Activated CD4-positive, alpha-beta T cell treated with anti-CD3 and anti-CD28 coated beads for 24 hours (primary cell): ENCODE data around the gene ERH.
A peak's percentile ranks its signal among the peaks of the same experiment; 100 is the strongest.
"Not testable (repeated sequence)": the region's sequence is repeated elsewhere in the genome, so short reads cannot be mapped to it uniquely, and the experiment has no call there.

Experiments
- DNase-seq, 2 donors: peaks; one replicate each; pipeline ENCODE4 v3.0.0-alpha.2; 2020; ENCODE audit warnings: low read depth in 2 of 2

Gene ERH

DNA sequence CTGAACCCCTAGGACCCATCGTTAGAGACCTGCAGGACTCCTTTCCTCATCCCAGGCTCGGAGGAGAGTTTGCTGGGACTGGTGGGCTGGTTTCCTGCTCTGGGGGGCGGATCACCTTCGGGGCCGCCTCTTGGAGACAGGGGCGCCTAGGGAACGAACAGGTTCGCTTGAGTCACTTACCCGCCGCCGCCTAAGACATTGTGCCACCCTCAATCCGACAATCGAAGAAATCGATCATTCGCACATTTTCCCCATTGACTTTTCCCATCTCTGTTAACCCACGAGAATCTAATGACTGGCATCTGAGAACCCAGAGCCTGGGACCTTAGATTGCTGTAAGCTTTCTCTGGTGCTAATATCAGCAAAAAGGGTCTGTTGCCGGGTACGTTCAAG, 715 bp upstream of the ERH start:
- DNase-seq = no peak

DNA sequence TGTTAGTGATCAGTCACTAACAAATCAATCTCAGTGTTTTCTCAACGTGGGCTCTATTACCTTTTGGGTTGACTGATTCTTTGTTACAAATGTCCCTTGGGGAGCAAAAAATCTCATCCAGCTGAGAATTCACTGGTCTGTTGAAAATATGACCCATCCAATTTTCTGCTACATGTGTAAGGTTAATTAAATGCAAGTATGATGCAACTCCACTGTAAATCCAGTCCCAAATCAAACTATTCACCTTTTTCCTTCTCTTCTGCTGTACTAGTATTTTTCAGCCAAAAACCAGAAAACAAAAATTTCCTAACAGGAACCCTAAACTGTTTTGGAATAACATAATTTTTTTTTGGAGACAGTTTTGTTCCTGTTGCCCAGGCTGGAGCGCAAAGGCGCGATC, 2.2 kb downstream of the ERH start:
- no peak for DNase-seq

DNA sequence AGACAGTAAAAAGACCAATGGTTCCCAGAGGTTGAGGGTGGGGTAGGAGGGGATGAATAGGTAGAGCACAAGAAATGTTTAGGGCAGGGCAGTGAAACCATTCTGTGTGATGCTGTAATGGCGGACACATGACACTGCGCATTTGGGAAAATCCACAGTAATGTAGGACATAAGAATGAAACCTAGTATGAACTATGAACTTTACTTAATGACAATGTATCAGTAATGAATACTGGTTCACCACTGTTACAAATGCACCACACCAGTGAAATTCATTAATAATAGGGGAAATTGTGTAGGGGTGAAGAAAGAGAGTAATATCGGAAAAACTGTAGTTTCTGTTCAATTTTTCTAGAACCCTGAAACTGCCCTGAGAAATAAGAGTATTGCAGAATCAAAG, 5.6 kb downstream of the ERH start:
- DNase-seq = no peak

DNA sequence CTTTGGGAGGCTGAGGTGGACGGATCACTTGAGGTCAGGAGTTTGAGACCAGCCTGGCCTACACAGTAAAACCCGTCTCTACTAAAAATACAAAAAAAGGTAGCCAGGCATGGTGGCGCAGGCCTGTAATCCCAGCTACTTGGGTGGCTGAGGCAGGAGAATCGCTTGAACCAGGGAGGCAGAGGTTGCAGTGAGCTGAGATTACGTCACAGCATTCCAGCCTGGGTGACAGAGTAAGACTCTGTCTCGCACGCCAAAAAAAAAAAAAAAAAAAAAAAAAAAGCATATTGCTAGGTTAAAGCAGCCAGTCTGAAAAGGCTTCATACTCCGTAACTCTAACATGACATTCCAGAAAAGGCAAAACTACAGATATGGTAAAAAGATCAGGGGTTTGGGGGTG, 6.7 kb downstream of the ERH start:
- DNase-seq = not testable (repeated sequence)

DNA sequence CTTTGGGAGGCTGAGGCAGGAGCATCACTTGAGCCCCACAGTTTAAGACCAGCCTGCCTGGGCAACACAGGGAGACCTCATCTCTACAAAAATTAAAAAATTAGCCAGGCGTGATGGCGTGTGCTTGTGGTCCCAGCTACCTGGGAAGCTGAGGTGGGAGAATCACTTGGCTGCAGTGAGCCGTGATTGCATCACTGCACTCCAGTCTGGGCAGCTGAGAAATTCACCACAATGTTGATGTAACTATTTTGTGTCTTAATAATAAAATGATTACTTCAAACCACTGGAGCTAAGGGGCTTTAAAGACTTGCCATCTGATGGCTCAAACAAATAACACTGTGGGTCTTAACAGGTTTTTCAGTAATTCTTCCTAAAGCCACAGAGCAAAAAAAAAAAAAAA, 10.8 kb downstream of the ERH start:
- no peak for DNase-seq

DNA sequence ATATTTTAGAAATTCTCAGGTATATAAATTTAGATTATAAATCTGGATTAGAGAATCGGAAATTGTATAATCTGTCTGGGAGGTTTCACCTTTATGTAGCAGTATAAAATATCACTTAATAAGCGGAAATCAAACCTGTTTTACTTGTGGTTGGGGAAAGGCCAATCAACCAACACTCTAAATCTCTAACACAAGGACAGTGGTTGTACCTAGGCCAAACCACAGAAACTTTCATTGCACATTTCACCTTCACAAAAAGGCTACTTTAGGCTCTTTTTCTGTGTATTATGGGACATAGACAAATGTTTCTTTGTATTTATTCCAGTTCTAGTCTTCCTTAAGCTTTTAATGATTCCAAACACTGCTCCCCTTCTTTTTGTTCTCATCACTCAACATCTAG, 19.8 kb downstream of the ERH start:
- no peak for DNase-seq

DNA sequence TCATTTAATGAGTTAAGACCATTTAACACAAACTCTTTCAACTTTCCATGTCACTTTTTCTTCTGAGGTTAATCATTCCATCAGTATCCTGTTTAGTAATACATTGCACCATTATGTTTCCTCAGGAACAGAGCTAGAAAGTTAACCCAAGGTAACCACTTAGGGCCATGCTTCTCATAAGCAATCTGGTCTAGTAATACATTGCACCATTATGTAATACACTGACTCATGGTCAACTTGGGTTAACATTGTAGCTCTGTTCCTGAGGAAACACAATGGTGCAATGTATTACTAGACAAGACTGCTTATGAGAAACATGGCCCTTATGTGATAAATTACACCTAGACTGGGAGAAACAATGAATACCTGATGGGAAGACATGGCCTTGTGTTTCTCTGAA, 21.7 kb downstream of the ERH start:
- no peak for DNase-seq

DNA sequence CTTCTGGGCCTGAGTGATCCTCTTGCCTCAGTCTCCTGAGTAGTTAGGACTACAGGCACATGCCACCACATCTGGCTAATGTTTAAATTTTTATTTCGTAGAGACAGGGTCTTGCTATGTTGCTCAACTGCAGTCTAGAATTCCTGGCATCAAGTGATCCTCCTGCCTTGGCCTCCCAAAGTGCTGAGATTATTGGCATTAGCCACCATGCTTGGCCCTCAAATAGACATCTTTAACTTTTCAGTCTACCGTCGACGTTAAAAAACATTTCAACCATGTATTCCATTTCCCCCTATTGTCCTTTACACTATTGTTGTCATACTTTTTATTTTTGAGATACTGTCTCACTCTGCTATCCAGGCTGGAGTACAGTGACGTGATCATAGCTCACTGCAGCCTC, 22.4 kb downstream of the ERH start:
- no peak for DNase-seq

DNA sequence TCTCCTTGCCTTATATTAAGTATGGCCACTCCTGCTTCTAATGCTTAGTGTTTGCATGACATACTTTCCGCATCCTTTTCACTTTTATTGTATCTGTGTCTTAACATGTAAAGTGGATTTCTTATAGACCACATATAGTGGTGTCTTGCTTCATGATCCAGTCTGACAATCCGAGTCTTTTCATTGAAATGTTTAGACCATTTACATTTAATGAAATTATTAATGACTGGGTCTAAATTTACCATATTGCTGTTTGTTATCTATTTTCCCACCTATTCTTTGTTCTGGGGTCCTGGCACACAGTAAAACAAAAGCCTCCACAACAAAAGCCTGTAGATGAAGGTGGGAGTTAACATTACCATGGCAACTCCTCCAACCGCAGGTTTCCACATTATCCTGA, 22.9 kb downstream of the ERH start:
- DNase-seq = no peak

DNA sequence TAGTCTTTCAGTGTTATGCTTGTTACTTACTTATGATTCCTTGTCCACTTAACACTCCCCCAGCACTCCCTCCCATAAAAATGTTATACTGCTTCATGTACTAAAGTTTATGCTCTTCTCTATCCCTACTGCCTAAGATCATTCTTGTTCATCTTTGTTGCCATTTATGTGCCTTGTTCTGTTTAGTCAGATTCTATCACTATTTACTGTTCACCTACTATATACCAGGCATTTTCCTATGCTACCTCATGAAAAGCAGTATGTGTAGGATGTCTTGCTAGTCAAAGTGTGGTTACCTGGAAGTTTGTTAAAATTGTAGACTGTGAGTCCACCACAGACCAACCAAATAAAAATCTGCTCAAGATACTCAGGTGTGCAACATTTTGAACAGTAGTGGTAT, 23.9 kb downstream of the ERH start:
- DNase-seq = no peak

DNA sequence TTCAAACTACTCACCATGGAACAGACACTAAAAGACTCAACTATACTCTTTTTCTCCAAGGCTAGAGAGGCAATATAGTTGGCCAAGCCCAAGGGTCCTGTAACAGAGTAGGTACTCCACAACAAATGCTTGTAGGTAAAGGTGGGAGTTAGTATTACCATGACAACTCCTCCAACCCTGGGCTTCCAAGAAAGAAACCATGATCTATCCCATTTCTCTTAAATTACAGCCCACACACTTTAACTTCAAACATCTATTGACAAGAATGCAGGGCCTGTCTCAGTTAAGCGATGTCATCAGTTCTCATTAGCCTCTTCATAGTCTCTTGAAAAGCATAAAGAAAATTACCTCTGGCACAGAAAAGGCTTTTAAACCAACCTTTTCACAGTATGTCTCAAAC, 25.0 kb downstream of the ERH start:
- DNase-seq = no peak

DNA sequence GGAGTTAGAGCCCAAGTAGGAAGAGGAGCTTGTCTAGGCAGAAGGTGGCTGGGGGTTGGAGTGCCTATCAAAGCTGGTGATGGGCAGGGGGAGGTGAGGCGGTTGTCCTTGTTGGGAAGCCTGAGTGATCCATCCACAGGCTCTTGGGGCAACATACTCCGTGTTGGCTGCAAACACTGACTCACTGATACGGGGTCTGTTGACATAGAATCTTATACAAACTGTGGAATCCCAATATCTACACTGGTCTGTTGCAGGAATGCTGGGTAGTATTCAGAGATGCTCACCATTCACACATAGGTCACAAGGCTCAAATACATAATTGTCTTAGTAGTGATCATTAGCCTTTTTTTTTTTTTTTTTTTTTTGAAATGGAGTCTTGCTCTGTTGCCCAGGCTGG, 26.0 kb downstream of the ERH start:
- no peak for DNase-seq

DNA sequence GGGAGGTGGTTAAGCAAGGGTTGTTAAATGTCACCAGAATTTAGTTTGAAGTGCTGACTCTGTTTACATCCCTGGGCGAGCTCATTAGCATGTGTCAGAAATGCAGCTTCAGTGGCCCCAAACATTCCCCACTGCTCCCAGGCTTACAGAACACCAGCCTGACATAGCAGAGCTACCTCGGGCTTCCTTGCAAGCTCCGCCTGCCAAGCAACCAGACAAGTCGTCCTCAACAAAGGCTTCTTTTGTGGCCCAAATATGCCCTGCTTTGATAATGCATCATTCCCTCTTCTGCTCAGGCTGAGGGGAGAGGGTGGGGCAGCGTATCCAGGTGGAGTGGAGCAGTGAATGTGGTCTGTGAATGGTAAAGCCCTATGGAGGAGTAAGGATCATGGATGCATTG, 28.0 kb downstream of the ERH start:
- no peak for DNase-seq

DNA sequence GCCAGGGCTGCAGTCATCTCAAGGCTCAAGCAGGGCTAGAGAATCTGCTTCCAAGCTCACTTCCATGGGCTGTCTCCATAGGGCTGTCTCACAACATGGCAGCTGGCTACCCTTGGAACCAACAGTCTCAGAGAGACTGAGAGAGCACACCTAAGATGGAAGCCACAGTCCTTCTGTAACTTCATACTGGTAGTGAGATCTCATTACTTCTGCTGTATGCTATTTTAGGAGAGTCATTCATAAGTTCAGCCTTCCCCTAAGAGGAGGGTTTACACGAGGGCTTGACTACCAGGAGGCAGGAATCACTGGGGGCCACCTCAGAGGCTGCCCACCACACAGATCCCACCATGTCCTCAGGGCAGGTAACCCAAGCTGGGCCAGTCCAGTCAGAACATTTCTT, 29.7 kb downstream of the ERH start:
- DNase-seq = no peak

DNA sequence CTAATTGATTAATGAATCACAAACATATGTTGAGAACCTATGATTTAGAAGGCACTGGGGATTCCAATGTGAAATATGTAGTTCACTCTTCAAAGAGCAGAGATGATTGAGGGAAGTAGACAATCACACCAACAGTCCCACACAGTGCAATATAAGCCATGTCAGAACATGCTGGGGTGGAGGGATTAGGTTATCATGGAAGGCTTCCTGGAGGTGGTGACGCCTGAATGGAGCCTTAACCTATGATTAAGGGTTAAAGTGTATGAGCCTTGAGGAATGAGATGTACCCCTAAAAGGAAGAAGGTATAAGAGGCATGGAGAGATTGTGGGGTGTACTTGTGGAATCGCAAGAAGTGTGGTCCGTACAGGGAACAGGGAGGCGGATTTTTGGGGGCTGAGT, 31.3 kb downstream of the ERH start:
- no peak for DNase-seq

DNA sequence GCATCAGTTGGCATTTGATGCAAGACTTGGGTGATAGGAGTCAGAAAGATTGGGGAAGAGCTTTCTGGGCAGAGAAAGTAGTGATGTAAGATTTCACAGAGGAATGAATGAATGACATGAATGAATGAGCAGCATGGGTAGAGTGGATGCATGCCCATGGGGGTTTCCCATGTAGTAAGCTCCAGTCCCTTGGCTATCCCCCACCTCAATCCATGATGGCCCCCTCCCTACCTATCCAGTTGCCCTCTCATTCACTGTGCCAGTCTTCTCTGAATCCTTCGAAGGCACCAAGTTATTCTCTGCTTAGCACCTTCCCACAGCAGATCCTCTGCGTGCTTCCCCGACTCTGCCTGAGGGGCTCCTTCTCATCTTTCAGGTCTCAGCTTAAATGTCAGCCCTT, 32.0 kb downstream of the ERH start:
- DNase-seq = no peak

DNA sequence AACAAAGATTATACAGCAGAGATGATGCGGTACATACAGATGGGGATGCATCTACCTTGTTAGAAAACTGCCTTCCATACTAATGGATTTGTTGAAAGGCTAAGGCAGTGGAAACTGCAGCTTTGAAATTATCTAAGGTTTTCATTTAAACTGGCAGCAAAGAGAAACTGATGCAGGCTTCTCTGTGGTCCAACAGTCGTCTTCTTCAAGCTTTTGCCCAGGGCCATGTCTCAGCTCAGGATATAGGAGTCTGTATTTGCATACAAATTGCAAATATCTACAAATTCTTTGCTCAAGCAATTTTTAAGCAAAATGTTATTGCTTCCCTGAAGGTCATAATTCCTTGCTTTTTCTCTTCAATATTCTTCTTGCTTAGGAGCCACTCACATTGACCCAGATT, 33.7 kb downstream of the ERH start:
- no peak for DNase-seq

DNA sequence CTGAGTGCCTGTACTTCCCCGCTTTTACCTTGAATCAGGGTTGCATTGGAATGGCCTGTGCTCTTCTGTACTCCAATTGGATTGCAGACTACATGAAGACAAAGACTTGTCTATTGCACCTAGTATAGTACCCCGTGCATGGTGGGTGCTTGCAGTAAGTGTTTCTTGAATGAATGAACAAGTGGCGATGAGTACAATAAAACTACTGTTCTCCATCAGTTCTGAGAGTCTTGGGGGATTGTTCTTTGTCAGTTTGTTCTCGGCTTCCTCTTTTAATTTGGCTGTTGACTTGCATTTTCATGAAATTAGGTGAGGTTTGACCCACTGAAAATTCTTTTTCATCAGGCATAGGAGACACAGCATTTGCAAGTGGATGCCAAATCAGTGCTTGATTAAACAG, 34.1 kb downstream of the ERH start:
- no peak for DNase-seq

DNA sequence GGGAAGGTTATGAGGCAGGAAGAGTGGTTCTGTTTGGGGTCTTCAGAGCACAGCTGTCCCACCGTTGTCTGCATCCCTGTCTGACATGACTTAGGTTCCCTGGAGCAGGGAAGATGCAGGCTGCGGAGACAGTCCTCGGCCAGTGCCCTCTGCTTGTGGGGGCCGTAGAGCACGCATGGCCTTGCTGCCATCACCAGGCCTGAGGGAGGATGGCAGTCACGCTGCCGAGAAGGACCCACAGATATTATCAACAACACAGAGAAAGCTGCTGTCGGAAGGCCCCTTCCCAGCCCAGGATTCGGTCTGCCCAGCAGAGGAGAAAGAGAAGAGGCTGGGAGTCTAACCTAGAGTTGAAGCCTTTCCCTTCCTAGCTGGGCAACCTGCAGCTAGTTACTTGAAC, 35.0 kb downstream of the ERH start:
- DNase-seq = no peak

DNA sequence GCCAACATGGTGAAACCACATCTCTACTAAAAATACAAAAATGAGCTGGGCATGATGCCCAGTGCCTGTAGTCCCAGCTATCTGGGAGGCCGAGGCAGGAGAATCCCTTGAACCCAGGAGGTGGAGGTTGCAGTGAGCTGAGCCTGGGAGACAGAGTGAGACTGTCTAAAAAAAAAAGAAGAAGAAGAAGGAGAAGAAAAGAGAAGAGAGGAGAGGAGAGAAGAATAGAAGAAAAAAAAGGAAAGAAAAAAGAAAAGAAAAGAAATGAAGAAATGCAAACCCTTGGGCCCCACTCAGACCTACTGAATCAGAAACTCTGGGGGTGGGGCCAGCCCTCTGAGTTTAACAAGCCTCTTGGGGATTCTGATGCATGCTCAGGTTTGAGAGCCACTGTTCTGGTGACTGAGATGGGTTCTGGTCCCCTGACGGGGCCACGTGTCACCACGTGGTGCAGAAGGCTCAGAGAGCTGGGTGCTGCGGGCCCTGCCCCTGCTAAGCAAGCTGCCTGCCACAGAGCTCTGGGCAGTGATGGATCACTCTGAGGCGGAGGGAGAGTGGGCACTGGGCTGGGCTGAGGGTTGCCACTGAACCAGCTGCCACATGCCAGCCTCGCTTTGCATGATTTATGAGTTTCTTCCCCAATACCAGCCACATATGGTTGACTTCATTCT, 37.5 kb downstream of the ERH start:
- no peak for DNase-seq

DNA sequence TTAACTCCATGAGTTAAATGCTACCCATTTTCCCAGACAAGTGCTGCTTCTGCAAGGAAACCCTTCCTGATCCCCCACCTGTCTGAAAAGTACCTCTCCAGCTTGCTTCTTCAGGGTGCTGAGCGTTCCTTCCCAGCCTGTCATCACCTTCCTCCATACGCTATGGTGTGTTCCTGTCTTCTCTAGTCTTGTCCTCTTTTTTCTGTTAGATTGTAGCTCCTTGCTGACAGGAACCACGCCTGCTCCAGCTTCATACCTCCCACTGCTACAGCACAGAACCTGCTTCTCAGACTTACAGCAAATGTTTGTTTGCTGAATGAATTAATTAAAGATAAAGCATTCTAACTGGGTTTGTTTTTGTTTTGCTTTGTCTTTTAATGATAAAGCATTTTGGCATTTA, 39.1 kb downstream of the ERH start:
- DNase-seq = no peak

DNA sequence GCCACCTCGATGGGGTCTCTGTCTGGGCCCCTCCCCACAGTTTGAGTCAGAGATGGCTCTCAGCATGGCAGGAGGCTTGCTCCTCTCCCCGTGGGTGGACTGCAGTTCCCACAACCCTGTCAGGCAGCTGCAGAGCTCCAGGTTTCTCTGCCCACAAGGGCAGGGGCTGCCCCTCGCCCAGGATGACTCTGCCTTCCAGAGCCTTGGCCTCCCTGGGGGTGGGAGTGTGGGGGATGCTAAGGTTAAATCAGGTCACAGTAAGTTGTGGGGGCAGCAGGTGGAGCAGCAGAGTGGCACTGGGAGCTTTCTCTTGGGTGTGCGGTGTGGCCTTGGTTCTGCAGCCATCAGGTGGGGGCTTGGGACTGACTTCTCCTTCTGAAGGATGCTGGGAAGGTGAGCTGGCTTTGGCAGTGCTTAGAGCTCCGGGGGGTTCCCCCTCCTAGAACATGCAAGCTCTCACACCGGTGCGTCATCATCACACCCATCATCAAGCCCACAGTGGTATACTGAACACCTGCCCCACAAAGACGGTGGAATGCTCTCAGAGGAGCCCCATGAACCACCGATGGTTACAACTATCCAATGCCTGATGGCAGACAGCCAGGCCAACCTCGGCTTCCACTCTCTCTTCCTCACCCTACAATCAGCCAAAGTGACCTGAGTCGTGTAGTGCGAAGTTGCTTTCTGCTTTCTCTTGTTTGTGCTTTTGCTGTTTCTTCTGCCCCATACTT, 39.7 kb downstream of the ERH start:
- peak; percentile 34 to 35 for DNase-seq

DNA sequence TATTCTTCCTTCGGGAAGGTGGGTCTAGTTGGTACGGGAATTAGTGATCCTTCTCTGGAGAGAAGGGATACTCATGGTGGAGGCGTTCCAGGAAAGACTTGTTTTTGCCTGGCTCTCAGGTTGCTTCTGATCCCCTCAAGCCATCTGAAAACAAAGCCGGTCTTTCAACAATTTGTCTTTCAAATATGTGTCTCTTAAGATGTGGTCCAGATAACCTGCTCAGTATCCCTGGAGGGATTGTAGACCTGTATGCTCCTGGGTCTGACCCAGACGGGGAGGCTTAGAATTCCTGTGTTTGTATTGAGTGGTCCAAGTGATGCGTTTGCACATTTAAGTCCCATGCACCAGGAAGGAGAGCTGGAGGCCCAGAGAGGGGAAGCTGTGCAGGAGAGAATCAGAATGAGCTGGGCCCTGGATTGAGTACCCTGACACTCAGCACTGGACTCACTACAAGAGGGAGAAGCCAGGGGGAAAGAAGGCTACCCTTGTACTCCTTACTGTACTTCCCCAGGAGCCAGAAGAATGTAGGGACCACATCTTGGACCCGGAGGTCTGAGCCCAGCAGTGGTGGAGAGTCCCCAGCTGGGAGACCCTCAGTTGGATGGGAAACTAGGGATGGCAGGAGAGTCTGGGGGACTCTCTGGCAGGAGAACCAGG, 40.4 kb downstream of the ERH start:
- no peak for DNase-seq
